GM18502 (cell line): ENCODE measurements around the gene GNG10.
"Not testable (repeated sequence)": the region's sequence is repeated elsewhere in the genome, so short reads cannot be mapped to it uniquely, and the experiment has no call there.

Source experiments
- ATAC-seq: cut with Tn5 transposase; IDR thresholded peaks from one replicate; pipeline ENCODE4 v1.9.1; 2021; ENCODE audit warnings: mild to moderate bottlenecking; ENCODE audit not compliant: unreplicated experiment, poor library complexity

Gene GNG10

DNA sequence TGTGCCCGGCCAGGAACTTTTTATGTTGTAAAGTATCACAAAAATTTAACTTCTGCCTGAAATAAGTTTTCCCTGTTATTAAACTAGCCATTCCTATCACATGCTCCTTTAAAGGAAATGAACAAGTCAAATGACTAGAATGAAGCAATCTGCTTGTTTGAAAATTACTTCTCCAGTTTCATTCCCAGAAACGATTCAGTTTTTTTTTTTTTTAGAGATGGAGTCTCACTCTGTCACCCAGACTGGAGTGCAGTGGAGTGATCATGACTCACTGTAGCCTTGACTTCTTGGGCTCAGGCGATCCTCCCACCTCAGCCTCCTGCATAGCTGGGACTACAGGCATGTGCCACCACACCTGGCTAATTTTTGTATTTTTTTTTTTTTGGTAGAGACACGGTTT, 13.3 kb upstream of the GNG10 start:
- ATAC-seq, result no peak

- no peak for ATAC-seq
These were observed 12.4 kb upstream of the GNG10 start for GRCh38 chr9:111649016-111649415.

GRCh38 chr9:111657051-111657450, 4.4 kb upstream of the GNG10 start:
- ATAC-seq, result no peak

DNA sequence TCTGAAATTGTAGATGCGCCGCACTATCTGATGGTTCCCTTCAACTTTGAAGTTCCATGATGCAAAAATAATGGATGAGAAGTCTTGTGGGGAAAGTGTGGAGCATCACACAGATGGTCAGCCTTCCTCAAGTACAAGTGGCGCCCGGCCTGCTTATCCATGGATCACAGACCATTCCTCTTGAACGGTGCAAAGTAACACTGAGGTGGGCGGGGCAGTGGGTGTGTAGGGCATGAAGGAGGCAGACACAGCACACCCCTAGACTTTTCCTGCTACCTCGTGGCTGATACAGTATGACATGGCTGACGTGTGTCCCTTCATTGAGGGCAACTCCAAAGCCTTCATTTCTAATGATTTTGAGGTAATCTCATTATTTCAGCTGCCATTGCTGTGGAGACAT, 2.5 kb upstream of the GNG10 start:
- ATAC-seq, result no peak

DNA sequence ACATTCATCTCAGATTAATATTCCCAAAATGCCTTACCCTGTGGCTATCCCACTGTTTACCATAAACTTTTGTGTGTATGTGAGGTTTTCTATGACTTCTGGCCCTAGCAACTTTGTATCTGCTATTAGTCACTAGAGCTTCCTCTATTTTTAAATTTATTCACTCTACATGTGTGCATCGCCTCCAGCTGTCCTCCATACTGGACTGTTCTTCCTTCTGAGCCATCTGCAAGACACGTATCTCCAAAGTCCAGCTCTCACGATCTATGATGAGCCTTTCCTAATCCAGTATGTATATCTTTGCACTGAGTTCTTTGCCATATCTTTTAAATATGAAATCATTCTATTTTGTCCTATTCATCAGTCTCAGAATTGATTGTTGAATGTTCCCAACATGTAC, 1.7 kb upstream of the GNG10 start:
- ATAC-seq, result no peak

- peak; percentile 32 for ATAC-seq
These were observed 557 bp downstream of the GNG10 start for GRCh38 chr9:111661802-111662521.

- ATAC-seq, result peak; percentile 15
These were observed 1.3 kb downstream of the GNG10 start for GRCh38 chr9:111662576-111663300.

DNA sequence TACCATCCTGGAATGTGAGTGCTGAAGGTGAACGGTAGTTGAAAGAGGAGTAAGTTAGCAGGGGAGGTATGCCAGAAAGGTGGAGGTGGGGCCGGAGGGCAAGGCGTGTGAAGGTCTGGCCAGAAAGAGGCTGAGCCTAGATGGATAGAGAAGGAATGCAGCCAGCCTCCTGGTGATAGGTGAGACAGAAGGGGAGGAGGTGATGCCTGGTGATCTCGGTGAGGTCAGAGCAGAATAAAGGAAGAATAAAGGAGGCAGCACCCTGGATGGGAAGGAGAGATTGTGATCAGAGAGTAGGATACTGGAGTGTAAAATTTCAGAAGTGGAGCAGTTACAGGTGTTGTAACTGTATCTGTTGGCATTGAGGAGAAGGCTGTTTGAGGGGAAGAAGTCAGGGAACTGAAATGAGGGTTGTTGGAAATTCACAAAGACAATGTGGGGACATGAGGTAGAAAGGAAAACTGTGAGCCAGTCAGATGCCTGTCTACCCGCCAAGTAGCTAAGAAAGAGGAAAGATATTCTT, 2.0 kb downstream of the GNG10 start:
- ATAC-seq, result no peak

DNA sequence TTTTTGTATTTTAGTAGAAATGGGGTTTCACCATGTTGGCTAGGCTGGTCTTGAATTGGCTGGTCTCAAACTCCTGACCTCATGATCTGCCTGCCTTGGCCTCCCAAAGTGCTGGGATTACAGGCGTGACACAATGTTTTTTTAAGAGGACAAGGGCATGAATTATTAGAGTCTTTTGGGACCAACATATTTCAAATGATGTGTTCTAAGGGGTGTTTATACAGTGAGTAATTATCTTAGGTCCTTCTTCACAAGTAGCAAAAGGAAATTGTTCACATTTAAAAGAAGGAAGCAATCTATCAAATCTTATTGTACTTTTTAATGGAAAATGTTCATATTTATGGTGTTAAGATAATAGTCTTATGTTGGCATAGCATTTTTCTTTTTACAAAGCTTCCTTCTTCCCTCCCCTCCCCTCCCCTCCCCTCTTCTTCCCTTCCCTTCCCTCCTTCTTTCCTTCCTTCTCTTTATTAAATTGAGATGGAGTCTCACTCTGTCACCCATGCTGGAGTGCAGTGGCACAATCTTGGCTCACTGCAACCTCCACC, 6.7 kb downstream of the GNG10 start:
- ATAC-seq, result no peak

- ATAC-seq, result not testable (repeated sequence)
These were observed 7.2 kb downstream of the GNG10 start for GRCh38 chr9:111668601-111669000.

- ATAC-seq, result no peak
These were observed 12.9 kb downstream of the GNG10 start for GRCh38 chr9:111674319-111674718.

DNA sequence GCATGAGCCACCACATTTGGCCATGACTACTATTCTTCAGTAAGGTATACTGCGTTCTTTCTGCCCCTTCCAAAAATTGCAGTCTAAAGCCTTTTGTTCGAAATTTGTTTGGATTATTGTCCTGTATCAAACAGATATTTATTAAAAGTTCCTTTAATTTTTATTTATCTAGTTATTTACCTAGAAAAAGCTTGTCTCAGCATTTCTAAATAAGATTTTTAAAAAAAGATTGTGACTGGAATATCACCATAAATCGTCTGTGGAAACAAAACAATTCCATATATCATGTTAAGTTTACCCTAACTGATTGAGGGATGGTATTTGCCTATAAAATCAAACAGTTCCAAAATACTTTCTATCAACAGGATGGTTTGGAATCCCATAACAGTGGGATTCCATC, 14.7 kb downstream of the GNG10 start:
- ATAC-seq, result no peak

- ATAC-seq, result no peak
These were observed 16.9 kb downstream of the GNG10 start for GRCh38 chr9:111678293-111678692.

DNA sequence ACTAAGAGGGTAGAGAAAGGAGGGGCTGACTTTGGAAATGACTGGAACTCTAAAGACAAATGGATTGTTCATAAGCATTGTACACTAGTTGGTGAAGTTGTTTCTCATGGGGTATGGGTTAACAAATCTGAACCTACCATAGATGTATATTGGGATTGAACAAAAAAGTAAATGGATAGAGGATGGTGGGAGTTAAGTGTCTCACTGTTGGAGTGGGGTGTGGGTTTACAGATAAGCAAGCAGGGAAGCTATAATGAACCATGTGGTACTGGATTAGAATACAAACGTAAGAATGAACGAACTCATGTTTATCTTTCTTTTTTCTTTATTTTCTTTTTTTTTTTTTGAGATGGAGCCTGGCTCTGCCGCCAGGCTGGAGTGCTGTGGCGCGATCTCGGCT, 17.8 kb downstream of the GNG10 start:
- ATAC-seq, result no peak

DNA sequence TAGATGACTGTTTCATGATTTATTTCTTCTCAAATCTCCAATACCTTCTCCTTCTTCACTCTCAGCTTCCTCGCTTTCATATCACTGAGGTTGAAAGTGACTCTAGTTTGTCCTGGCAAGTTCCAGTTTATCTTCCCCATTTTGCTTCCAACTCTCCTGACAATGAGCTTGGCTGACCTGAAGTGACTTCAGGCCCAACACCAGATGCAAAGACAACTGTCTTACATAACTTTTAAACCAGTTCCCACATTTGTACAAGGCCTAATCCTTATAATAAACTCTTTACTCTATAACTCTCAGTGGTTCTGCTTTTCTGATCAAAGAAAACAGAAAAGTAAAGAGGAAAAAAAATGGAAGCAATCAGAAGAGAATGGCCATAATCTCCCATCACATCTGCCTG, 22.0 kb downstream of the GNG10 start:
- ATAC-seq, result no peak

DNA sequence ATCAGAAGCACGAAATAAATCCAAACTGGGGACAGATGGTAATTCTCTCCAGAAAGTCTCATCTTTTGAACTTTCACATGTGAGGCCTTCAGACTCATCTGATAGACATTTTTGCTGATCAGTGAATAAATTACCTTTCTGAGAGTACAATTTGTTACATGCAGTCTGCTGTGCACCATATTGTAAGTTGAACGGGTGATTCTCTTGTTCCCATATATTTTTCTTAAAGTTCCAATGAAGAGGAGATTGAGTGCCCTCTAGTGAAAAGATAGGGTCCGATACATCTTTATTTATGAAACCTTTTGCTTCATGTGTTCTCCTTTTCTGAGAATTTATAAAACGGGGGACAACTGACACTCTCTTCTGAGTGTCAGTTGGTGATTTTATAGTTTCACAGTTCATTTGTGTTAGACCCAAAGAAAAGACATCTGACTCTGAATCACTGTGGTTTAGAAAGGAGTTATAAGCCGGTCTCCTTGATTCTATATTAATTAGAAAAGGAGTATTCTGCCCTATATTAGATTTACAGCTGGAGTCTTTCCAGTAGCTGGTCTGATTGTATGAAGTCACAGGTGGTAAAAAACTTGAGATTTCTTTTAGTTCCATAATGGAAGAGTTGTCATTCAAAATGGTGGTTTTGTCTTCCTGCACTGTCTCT, 30.4 kb downstream of the GNG10 start:
- ATAC-seq, result no peak

- ATAC-seq, result no peak
These were observed 35.4 kb downstream of the GNG10 start for GRCh38 chr9:111696796-111697195.

GRCh38 chr9:111700776-111701175, 39.4 kb downstream of the GNG10 start:
- no peak for ATAC-seq

- no peak for ATAC-seq
These were observed 43.1 kb downstream of the GNG10 start for GRCh38 chr9:111704503-111704902.

GRCh38 chr9:111711548-111711947, 50.1 kb downstream of the GNG10 start:
- no peak for ATAC-seq

- no peak for ATAC-seq
These were observed 51.0 kb downstream of the GNG10 start for GRCh38 chr9:111712369-111712768.
